ENCODE results near the gene PRTN3.
"Not testable (repeated sequence)": the region's sequence is repeated elsewhere in the genome, so short reads cannot be mapped to it uniquely, and the experiment has no call there.

Gene PRTN3

DNA sequence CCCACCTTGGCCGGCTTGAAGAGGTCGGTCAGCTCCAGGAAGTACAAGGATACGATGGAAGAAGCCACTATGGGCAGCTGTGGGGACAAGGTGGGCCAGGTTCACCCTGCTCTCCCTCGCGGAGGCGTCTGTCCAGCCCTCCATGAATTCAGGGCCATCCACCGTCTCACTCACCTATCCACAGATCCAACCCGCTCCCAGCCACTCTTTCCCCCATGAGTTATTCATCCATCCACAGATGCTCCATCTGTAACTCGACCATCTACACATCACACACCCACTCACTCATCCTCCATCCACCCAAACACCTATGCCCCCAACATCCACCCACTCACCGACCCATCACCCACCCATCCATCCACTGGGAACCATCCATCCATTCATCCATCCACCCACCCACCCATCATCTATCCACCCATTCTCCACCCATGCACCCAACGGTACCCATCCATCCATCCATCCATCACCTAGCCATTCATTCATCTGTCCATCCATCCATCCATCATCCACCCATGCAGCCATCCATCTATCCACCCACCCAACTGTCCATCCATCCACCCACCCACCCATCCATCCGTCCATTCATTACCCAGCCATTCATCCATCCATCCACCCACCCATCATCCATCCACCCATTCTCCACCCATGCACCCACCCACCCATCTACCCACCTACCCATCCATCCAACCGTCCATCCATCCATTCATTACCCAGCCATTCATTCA lies 24.9 kb upstream of the PRTN3 start:
- no peak for DNase-seq (ENCODE audit: low spot score)

DNA sequence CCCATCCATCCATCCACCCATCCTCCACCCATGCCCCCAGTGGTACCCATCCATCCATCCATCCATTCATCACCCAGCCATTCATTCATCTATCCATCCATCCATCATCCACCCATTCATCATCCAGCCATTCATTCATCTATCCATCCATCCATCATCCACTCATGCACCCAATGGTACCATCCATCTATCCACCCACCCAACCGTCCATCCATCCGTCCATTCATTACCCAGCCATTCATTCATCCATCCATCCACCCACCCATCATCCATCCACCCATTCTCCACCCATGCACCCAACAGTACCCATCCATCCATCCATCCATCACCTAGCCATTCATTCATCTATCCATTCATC lies 24.3 kb upstream of the PRTN3 start:
- DNase-seq (ENCODE audit: low spot score) = no peak

DNA sequence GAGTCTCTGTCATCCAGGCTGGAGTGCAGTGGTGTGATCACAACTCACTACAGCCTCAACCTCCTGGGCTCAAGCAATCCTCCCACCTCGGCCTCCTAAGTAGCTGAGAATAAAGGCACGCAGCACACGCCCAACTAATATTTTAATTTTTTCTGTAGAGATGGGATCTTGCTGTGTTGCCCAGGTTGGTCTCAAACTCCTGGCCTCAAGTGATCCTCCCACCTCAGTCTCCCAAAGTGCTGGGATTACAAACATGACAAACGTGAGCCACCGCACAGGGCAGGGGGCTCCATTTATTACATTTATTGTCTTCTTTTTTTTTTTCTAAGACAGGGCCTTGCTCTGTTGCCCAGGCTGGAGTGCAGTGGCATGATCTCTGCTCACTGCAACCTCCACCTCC lies 20.6 kb upstream of the PRTN3 start:
- not testable (repeated sequence) for DNase-seq (ENCODE audit: low spot score)

DNA sequence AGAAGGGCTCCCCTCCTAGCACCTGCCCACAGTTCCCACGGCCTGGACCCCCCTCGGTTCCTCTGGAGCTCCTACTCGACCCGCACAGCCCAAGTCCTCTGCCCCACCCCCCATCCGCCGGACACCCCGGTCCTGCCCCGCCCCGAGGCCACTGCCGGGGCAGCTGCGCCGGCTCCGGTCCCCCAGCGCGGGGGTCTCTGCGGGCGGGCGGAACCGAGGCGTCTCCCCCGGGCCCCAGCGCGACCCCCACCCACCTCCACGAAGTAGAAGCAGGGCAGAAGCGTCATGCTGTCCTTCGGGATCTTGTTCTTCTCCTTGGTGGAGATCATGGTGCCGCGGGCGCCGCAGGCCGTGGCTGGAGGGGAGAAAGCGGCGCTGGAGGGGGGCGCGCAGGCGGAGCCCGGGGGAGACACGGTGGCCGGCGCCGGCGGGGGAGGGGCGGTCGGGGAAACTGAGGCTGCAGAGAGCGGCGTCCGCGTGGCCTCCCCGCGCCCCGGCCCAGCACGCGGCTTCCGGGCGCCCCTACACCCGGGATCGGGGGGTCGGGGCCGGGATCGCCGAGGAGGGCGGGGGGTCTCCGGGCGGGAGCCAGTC lies 19.5 kb upstream of the PRTN3 start:
- peak; percentile 80 for DNase-seq (ENCODE audit: low spot score)

DNA sequence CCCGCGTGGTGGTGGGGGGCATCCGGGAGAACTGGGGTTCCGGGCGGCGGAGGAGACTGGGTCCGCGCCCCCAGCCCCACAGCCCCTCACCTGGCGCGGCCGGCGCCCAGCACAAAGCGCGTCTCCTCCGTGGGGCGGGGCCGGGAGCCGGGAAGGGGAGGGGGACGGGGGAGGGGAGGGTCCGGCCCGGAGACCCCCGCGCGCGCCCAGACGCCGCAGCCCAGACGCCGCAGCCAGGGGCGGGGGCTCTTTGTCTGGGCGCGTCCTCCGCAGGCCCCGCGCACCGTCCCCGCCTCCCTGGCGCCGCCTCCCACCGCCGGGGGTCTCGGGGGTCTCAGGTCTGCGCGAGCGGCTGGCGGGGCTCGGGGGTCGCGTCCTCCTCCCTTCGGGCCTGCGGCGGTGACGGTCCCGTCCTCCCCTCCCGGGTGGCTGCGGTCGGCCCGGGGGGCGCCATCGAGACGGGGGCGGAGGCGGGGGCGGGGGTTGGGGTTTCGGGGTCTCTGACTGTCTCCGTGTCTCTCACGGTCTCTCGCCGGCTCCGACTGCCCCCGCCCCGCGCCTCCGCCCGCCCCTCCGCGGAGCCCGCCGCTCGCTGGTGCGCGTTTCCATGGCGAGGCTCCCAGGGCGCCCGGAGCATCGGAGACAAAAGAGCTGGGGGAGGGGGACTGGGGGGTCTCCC lies 18.8 kb upstream of the PRTN3 start, which contains the start of gene PLPPR3:
Gene PLPPR3 (minus strand): TSS at position 131 of the 679 bp plus-strand sequence. CDS start 396 bp downstream, outside the sequence.
- DNase-seq (ENCODE audit: low spot score) = peak; percentile 90

DNA sequence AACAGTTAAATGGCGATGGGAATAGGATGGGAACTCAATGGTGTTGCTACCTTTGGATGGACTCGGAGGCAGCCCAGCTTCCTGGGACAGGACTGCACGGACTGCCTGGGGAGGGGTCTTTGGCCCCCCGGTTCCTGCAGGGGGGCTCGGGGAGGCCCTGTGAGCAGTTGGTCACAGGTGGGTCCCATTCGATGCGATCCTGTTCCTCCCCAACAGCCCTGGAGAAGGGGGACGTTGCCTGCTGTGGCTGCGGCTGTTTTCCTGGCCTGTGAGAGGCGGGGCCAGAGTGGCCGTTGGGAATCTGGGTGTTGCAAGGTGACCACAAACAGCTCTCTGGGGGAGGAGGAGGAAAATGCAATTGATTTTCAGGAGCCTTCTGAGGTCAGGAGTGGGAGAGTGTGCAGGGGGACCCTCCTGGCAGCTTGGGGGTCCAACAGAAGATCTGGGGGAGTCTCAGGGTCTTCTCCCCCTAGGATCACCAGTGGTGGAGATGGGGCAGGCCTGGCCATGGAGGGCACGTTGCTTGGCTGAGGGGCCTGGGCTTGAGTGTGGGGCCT lies 17.2 kb upstream of the PRTN3 start:
- DNase-seq (ENCODE audit: low spot score) = no peak

DNA sequence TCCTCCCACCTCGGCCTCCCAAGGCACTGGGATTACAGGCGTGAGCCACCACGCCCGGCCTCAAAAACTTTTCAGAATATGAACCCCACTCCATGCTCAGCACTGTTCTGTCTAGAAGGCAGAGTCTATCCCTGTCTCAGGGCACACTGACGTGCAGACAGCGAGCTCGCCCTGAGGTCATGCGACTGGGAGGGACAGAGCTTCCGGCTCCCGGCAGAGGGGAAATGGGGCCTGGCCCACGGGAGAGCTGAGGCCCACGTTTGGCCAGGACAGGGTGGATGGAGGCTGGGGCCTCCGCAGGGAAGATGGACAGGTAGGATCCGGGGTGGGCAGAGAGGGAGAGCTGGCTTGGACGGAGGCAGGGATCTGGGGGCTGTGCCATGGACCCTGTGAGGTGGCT lies 15.9 kb upstream of the PRTN3 start:
- no peak for DNase-seq (ENCODE audit: low spot score)

DNA sequence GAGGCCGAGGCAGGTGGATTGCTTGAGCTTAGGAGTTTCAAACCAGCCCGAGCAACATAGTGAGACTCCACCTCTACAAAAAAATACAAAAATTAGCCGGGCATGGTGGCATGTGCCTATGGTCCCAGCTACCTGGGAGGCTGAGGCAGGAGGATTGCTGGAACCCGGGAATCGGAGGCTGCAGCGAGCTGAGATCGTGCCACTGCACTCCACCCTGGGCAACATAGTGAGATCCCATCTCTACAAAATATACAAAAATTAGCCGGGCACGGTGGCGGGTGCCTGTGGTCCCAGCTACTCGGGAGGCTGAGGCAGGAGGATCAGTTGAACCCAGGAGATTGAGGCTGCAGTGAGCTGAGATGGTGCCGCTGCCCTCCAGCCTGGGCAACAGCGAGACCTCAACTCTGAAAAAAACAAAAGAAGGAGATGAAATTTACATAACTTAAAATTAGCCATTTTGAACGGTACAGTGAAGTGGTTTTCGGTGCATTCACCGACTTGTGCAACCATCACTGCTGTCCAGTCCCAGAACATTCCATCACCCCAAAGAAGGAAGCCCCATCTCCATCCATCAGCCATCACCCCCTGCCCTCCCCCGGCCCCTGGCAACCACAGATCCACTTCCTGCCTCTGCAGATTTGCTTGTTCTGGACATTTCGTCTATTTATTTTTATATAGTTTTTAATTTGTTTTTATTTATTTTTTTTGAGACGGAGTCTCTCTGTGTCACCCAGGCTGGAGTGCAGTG lies 14.7 kb upstream of the PRTN3 start:
- no peak for DNase-seq (ENCODE audit: low spot score)

DNA sequence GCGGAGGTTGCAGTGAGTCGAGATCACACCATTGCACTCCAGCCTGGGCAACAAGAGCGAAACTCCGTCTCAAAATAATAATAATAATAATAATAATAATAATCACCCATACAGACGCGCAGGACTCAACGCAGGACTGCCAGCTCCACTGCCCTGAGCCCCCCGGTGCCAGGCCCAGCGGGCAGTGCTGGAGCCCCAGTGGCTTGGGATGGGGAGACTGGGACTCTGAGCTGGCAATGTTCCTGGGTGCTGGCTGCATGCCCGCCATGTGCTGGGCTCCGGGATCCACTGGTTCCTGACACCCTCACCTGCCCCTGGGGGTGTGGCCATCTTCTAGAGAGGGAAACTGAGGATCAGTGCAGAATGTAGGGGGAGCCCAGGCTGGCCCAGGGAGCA lies 13.5 kb upstream of the PRTN3 start:
- no peak for DNase-seq (ENCODE audit: low spot score)

DNA sequence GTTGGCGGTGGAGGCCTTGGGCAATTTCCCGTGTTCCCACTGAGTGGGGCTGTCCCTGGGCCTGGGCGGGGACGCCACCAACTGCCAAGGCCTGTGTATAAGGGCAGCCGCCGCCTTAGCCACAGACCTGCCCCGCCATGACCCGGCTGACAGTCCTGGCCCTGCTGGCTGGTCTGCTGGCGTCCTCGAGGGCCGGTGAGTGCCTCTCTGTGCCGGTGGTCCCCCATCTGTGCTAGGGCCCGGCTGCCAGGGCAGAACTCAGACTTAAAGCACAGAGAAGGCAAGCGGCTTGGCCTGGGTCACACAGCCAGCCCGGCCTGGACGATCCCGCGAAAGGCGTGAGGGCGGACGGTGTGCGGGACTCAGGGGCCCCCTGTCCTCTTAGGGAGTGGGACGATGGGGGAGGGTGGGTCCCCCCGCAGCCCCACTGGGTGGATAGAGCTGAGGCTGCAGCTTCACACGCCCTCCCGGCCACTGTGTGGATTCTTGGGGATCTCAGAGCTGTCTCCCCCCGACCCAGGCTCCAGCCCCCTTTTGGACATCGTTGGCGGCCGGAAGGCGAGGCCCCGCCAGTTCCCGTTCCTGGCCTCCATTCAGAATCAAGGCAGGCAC lies 13.0 kb upstream of the PRTN3 start, which contains the start of gene AZU1:
Gene AZU1 (plus strand): TSS at position 128 of the 612 bp plus-strand sequence. CDS start 10 bp downstream, at position 138.
- DNase-seq (ENCODE audit: low spot score) = no peak

DNA sequence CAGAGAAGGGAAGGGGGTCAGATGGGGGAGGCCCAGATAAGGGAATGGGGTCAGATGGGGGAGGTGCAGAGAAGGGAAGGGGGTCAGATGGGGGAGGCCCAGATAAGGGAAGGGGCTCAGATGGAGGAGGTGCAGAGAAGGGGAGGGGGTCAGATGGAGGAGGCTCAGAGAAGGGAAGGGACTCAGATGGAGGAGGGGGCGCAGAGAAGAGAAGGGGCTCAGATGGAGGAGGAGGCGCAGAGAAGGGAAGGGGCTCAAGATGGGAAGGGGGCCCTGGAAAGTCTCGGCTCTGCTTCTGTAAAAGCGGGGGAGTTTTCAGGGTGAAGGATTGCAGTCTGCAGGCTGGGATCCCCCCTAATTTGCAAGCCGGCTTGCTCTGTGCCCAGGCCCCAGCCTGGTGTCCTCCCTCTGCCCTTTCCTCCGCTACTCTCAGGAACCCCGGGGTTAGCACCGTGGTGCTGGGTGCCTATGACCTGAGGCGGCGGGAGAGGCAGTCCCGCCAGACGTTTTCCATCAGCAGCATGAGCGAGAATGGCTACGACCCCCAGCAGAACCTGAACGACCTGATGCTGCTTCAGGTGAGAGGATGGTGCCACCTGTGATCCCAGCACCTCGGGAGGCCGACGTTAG lies 11.6 kb upstream of the PRTN3 start:
- no peak for DNase-seq (ENCODE audit: low spot score)

DNA sequence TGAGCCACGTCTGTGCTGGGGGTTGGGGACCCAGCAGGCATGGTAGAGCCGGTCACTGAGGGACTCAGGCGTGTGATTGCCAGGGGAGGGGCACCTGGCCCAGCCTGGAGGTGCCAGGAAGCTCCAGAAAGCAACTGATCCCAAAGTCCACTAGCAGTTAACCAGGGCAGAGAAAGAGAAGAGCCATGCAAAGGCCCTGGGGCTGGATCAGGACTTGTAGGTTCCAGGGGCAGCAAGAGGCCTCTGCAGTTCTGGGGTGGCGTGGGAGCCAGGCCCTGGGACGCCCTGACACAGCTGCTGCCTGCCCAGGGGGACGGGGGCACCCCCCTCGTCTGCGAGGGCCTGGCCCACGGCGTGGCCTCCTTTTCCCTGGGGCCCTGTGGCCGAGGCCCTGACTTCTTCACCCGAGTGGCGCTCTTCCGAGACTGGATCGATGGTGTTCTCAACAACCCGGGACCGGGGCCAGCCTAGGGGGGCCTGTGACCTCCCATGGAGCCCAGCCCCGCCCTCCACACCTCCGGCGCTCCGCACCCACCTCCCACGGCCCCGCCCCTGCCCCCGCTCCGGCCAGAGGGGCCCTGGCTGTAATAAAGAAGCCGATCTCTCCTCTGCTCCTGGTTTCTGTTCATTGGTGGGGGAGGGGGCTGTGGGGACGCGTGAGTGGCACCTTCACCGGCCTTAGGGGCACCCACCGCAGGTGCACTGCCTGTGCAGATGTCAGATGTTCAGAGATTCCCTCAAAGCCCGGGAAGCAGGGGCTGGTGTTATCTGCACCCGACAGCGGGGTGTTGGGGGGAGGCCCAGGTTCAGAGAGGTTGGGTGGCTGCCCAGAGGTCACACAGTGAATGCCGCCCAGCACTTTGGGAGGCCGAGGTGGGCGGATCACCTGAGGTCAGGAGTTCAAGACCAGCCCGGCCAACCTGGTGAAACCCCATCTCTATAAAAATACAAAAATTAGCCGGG lies 9.1 kb upstream of the PRTN3 start:
- DNase-seq (ENCODE audit: low spot score) = no peak

DNA sequence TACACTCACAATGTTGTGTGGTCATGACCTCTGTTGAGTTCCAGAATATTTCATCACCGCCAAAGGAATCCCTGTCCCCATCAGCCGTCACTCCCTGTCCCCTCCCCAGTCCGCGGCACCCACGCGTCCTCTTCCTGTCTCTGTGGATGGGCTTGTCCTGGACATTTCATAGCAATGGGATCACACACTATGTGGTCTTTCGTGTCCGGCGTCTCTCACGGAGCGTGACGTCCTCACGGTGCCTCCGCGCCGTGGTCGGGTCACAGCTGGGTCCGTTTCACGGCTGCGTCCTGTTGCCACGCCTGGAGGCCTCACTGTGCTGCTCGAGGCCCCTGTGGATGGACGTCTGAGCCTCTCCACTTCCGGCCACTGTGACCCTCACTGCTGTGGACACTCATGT lies 6.6 kb upstream of the PRTN3 start:
- no peak for DNase-seq (ENCODE audit: low spot score)

DNA sequence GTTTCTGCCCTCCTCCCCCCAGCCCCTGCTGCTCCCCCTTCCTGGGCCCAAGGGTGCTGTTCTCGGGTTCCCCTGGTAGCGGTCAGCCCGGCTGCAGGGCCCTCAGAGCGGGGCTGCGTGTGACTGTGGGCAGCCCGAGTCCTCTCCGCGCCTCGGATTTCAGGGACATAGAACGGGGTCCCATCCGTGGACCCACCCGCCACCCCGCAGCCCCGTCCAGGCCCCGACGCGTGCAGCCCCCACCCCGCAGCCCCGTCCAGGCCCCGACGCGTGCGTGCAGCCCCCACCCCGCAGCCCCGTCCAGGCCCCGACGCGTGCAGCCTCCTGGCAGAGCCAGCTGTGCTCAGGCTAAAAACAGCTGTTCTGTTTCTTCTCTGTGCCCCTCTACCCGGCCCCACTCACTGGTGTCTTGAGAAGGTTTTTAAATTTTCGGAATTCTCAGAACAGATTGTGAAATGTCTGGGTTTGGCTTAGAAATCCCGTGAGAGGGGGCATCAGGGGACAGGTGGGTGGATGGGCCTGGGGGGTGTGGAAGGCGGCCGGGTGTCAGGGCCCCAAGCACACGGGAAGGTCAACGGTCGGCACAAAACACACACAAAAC lies 5.5 kb upstream of the PRTN3 start:
- no peak for DNase-seq (ENCODE audit: low spot score)

DNA sequence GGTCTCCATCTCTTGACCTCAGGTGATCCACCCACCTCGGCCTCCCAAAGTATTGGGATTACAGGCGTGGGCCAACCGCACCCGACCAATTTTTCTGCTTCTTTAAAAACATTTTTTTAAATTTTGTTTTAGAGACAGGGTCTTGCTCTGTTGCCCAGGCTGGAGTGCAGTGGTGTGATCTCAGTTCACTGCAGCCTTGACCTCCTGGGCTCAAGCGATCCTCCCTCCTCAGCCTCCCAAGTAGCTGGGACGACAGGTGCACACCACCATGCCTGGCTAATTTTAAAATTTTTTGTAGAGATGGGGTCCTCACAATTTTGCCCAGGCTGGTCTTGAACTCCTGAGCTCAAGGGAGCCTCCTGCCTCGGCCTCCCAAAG lies 2.0 kb downstream of the PRTN3 start:
- not testable (repeated sequence) for DNase-seq (ENCODE audit: low spot score)

DNA sequence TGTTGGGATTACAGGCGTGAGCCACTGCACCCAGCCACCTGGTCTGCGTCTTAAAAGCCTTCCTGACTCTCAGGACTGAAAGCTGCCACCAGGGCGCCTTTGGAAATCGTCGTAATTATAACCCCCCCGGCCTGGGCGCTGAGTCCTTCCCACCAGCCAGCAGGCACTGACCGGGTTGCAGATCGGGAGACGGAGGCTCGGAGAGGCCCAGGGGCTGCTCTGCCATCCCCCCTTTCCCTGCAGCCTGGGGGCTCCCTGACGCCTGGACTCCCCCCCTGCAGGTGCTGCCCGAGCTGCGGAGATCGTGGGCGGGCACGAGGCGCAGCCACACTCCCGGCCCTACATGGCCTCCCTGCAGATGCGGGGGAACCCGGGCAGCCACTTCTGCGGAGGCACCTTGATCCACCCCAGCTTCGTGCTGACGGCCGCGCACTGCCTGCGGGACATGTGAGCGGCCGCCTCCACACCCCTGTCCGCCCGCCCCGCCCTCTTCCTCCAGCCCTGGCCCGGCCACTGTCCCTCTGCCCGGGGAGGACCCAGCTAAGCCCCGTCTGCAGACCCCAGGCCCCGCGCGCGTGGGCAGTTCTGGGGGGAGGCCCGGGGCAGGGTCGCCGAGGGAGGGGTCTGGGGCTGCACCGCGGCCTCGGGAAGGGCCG lies 2.5 kb downstream of the PRTN3 start:
- peak; percentile 62 for DNase-seq (ENCODE audit: low spot score)

DNA sequence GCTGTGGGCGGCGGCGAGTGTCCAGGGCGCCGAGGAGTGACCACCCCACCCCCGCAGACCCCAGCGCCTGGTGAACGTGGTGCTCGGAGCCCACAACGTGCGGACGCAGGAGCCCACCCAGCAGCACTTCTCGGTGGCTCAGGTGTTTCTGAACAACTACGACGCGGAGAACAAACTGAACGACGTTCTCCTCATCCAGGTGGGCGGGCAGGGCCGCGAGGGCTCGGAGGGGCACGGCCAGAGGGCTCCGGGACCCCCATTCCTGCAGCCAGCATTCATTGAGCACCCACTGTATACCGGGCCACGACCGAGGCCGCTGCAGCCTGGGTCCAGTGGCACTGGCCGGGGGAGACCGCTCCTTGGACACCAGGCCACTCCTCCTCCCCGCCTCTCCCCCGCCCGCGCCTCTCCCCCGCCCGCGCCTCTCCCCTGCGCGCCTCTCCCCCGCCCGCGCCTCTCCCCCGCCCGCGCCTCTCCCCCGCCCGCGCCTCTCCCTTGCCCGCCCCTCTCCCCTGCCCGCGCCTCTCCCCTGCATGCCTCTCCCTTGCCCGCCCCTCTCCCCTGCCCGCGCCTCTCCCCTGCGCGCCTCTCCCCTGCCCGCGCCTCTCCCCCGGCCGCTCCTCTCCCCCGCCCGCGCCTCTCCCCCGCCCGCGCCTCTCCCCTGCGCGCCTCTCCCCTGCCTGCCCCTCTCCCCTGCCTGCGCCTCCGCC lies 3.2 kb downstream of the PRTN3 start:
- DNase-seq (ENCODE audit: low spot score) = no peak

DNA sequence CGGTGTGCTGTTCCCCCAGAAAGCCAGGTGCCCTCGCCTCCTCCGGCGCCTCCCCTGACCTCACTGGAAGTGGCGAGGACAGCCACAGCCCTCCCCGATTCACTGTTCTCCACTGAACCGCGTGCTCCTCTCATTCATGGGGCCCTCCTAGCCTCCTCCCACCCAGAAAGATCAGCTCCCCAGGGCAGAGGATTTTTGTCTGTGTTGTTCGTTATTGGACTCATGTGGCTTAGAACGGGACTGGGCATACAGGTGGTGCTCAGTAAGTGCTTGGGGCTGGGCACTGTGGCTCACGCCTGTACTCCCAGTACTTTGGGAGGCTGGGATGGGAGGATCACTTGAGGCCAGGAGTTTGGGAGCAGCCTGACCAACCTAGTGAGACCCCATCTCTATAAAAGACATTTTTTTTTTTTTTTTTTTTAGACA lies 3.8 kb downstream of the PRTN3 start:
- no peak for DNase-seq (ENCODE audit: low spot score)

Data from iPS-NIHi11 (cell line).